NCI-H2196 treated with DMSO at 0.1 percent for 48 hours (cell line): ENCODE results near the gene RPS13.
"Not testable (repeated sequence)": the region's sequence is repeated elsewhere in the genome, so short reads cannot be mapped to it uniquely, and the experiment has no call there.

Experiments used
- DNase-seq: peaks from one replicate; lab custom pipeline; 2025; ENCODE audit not compliant: unreplicated experiment; lab: John Stamatoyannopoulos, UW

Gene RPS13

DNA sequence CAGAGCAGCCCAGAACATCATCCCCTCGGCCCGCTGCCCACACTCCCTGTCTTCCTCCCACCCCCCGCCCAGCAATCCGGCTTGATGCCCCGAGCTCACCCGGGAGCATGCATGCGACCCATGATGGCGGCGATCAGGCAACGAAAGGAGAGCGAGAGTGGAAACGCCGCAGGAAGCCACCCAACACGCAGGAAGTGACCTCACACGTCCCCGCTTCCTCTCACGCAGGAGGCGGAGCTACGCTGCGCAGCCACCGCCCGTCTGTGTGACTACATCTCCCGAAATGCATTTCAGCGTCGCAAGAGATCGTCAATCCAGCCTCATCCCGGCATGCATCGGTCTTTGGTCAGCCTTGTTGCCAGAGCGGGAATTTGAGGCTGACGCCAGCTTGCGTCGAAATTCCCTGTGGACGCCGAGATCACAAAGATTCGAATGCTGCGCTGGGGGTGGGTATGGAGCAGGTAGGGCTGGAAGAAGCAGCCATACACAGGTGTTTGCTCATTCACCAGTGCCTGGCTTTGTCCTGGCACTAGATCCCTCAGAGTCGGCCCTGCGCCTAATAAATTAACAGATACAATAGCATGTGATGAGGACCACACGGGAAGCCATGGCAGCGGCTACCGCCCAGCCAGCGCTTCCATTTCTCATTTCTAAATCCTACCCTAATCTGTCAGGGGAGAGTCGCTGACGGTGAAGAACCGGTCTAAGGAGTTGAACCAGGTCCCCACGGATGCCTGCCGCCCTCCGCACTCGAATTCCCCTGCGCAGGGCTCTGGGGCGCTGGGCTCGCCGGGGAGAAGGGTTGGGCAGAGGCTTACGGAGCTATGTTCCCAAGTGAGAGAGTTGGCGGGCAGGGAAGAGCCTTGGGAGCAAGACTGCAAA, at the start of gene RPS13:
RPS13 (minus strand) TSS at position 148 of the 882 bp plus-strand sequence; CDS start at position 122, 26 bp downstream.
- peak; percentile 95 for DNase-seq

- no peak for DNase-seq
Measured at GRCh38 chr11:17121981-17122380, 44.5 kb upstream of the RPS13 start.

DNA sequence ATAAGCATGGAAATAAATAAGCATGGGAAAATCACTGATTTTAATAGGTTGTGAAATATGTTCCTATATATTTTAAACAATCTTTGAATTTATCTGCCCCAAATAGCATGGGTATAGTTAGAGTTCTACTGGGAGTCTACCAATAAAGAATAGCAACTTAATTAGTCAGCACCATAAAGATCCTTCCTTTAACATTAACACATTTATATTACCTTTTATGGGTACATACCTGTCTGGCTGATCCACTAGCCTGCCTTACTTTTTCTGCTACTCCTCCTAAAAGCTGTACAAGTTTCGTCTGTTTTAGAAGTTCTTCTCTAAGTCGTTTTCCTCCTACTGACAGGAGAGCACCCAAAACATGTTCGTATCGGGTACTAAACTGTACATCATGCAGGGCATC, 39.8 kb upstream of the RPS13 start:
- no peak for DNase-seq

DNA sequence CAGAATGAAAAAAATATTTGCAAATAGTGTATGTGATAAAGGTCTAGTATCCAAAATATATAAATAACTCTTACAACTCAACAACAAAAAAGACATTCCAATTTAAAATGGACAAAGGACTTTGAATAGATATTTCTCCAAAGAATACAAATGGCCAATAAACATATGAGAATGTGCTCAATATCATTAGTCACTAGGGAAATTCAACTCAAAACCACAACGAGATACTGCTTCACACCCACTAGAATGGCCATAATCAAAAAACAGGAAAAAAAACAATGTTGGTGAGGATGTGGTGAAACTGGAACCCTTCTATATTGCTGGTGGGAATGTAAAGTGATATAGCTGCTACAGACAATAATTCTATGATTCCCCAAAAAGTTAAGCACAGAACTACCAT, 38.6 kb upstream of the RPS13 start:
- no peak for DNase-seq

GRCh38 chr11:17107745-17108144, 30.3 kb upstream of the RPS13 start:
- not testable (repeated sequence) for DNase-seq

- not testable (repeated sequence) for DNase-seq
Measured at GRCh38 chr11:17105404-17106040, 28.1 kb upstream of the RPS13 start.

DNA sequence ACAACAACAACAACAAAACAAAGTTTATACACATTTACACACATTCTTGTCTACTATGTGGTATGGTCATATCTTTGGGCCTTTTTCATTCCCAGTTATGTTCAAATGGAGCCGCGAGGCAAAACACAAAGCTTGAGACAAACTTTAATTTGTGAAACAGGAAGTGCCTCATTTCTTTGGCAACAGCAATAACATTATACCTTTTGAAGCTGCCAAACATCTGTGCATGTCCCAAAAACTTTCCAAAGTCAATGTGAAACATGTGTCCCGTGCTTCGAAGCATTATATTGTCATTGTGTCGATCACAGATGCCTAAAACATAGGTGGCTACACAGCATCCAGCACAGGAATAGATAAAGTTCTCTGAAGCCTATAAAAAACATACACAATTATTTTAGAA, 25.0 kb upstream of the RPS13 start:
- DNase-seq = no peak

GRCh38 chr11:17098658-17099057, 21.2 kb upstream of the RPS13 start:
- no peak for DNase-seq

- DNase-seq = no peak
Measured at GRCh38 chr11:17098038-17098437, 20.6 kb upstream of the RPS13 start.

DNA sequence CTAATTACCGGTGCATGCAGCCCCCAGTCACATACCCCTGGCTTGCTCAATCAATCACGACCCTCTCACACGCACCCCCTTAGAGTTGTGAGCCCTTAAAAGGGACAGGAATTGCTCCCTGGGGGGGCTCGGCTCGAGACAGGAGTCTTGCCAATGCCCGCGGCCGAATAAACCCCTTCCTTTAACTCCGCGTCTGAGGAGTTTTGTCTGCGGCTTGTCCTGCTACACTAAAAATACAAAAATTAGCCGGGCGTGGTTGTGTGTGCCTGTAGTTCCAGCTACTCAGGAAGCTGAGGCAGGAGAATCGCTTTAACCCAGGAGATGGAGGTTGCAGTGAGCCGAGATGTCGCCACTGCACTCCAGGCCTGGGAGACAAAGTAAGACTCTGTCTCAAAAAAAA, 8.5 kb upstream of the RPS13 start:
- not testable (repeated sequence) for DNase-seq

DNA sequence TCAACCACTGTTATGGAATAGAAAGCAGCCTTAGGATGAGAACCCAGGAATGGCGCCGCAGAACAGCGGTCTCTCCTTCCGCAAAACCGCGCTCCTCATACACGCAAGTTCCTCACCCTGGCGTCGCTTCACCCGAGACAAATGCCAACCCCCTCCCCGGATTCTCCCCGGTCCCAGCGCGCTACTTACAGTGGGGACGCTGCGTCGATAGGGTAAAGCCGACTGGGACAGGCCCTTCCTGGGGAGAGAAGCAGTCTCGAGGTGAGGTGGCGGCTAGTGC, 287 bp downstream of the RPS13 start:
- DNase-seq = no peak

- no peak for DNase-seq
Measured at GRCh38 chr11:17076517-17077239, 789 bp downstream of the RPS13 start.

DNA sequence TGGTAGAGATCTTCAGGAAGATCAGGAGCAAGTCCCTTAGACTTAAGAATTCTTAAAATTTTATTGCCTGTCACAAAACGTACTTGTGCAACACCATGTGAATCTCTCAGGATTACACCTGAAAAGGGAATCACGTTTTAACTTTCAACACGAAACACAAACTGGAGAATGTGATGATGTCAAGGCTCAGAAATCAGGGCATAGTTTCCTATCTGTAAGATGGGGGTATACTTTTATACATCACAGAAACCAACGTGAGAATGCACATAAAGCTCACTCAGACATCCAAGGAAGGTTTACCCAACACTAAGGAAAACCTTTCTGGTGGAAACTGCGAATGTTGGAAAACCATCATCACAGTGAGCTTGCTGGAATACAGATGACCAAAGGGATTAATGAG, 2.0 kb downstream of the RPS13 start:
- no peak for DNase-seq

- no peak for DNase-seq
Measured at GRCh38 chr11:17073370-17074027, 4.0 kb downstream of the RPS13 start.

DNA sequence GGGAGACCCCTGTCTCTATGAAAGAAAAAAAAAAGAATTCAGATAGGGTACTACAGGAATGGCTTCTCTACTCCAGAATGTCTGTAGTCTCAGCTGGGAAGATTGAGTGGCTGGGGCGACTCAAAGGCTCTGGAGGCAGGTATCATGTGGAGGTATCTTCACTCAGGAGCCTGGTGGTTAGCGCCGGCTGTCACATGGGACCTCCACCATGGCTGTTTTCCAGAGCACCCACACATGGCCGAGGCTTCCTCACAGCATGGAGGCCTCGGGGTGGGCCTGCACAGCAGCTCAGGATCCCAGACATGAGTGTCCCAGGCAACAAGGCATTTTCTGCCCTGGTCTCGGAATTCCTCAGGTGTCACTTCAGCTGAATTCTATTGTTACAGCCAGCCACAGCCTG, 10.1 kb downstream of the RPS13 start:
- DNase-seq = no peak

DNA sequence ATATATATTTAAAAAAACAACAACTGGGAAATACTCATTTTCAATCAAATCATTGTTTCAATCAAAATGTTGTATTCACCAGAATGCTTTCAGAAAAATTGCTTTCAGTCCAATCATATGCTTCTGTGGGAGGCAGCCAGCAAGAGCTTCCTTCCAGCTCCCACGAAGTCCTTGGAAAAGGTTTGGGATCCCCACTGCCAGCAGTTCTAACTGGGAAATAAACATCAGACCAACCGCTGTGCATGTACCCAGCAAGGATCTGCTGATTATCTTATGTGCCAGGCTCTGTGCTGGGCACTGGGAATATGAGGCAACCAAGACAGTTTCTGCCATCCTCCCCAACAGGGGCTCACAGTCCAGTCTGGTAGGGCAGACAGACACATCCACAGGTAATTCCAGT, 10.8 kb downstream of the RPS13 start:
- no peak for DNase-seq

DNA sequence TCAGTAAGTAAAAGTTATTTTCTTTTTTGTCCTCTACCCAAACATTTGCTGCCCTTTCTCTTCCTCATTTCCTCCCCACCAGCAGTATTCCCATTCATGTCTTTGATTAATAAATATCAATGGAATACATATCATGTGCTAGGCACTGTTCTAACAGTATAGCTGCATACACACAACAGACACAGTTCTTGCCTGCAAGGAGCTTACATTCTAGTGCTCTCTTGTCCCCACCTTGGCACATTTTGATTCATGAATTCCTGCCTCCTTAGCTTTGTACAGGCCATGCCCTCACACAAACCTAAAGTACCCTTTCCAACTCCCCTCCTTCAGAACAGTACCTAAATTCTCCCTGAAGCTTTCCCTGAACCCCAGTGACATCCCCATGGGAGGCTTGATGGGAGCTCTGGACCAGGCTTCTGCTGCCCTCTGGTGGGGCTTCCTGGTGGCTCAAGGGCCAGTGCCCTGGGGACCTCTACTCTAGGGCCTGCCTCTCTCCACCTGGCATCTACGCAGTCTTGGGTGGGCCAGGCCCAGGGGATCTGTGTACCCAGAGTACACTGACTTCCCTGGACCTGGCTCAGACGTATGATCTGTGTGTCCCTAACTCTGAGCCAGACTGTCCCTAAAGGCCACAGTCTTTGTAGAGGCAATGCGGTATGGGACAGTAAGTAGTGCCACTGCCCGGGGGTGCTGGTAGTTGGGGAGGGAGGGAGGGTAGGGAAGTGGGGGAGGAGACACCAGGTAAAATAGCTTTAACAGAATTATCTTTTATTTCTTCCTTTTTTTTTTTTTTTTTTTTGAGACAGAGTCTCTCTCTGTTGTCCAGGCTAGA, 14.1 kb downstream of the RPS13 start:
- peak; percentile 21 for DNase-seq

- DNase-seq = not testable (repeated sequence)
Measured at GRCh38 chr11:17051146-17051545, 26.3 kb downstream of the RPS13 start.

DNA sequence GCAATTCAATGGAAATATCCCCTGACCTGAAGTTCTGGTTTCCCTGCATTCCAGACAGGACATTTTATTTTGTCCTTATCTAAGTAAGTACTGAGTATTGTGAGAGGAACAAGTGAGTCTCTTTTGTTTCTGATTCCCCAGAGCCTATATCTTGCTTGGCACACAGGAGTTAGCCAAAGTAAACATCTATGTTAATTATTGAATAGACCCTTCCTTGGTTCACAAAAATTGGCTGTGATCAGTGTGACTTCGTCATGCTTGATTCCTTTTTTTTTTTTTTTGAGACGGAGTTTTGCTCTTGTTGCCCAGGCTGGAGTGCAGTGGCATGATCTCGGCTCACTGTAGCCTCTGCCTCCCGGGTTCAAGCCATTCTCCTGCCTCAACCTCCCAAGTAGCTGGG, 29.0 kb downstream of the RPS13 start:
- DNase-seq = not testable (repeated sequence)

- no peak for DNase-seq
Measured at GRCh38 chr11:17046690-17047089, 30.8 kb downstream of the RPS13 start.
